Epithelial cell of esophagus (primary cell): ENCODE data around the gene VPS4A.

Experiments
- DNase-seq: peaks from one replicate; pipeline ENCODE4 v3.0.0; 2010; ENCODE audit warnings: low read depth
- H3K4me3 ChIP-seq: 2 replicates; pipeline ENCODE4 v1.5.1; 2011; ENCODE audit warnings: mild to moderate bottlenecking, low read length, control low read depth
- CTCF ChIP-seq: IDR thresholded peaks from 2 replicates; pipeline ENCODE4 v1.5.1; 2011; ENCODE audit warnings: low read depth, mild to moderate bottlenecking, low read length, control low read depth, inconsistent platforms; ENCODE audit not compliant: insufficient read depth; ENCODE audit errors: missing control alignments

Gene VPS4A

GRCh38 chr16:69321080-69321479 lies 9.9 kb downstream of the VPS4A start:
- no peak for DNase-seq
- no peak for TF ChIP-seq CTCF
- no peak overlapping the region for H3K4me3 ChIP-seq

- no peak for DNase-seq
- no peak overlapping the region for H3K4me3 ChIP-seq
- no peak for TF ChIP-seq CTCF
Observed at GRCh38 chr16:69322343-69322742, 11.2 kb downstream of the VPS4A start.

- DNase-seq: no peak
- TF ChIP-seq CTCF: no peak
- H3K4me3 ChIP-seq: no peak overlapping the region
Observed at GRCh38 chr16:69323415-69323814, 12.3 kb downstream of the VPS4A start.

GRCh38 chr16:69324013-69324531 lies 12.9 kb downstream of the VPS4A start:
- no peak for TF ChIP-seq CTCF
- no peak for DNase-seq
- H3K4me3 ChIP-seq: no peak overlapping the region

- no peak for DNase-seq
- TF ChIP-seq CTCF: no peak
- no peak overlapping the region for H3K4me3 ChIP-seq
Observed at GRCh38 chr16:69324585-69325253, 13.6 kb downstream of the VPS4A start.

GRCh38 chr16:69325784-69326171 lies 14.6 kb downstream of the VPS4A start:
- DNase-seq: no peak
- no peak for TF ChIP-seq CTCF
- no peak overlapping the region for H3K4me3 ChIP-seq

GRCh38 chr16:69326172-69326873 lies 15.2 kb downstream of the VPS4A start:
- no peak for TF ChIP-seq CTCF
- no peak for DNase-seq

More at GRCh38 chr16:69326172-69326873, 15.2 kb downstream of the VPS4A start:
- H3K4me3 ChIP-seq: no peak overlapping the region
